H1 (cell line): ENCODE measurements around the gene TSEN34. TPM values are rescaled to one million over a fixed set of nuclear protein-coding genes. Genes with fewer than 3 reads are reported as not detected.

Experiments used
- CTCF ChIA-PET: fragments of 300-600 bp; sonication (Branson Sonifier 250); formaldehyde crosslinking; loops from one replicate; lab custom pipeline; 2021; ENCODE audit not compliant: partially characterized antibody; lab: Charles Lee
- POLR2A ChIA-PET: fragments of 300-600 bp; sonication (Branson Sonifier 250); formaldehyde crosslinking; loops from one replicate; lab custom pipeline; 2021; ENCODE audit warnings: inconsistent platforms; ENCODE audit not compliant: partially characterized antibody; lab: Charles Lee
- DNase-seq, 2 experiments: peaks; one replicate each; pipeline versions ENCODE4 v3.0.0 to v3.0.0-alpha.2; 2010 to 2022; ENCODE audit warnings: low spot score in 2 of 2, low read depth in 1 of 2, mixed read lengths in 1 of 2
- FAIRE-seq: peaks from 2 replicates; lab custom pipeline; 2011; peaks lifted over from hg19 to GRCh38; lab: Jason Lieb, UNC
- H2AFZ ChIP-seq: 2 replicates; pipeline ENCODE4 v1.8.1; 2012; ENCODE audit warnings: low read length, inconsistent platforms
- H2AK5ac ChIP-seq: 2 replicates; pipeline ENCODE4 v1.6.1; 2013; ENCODE audit warnings: low read depth, low read length
- H2BK120ac ChIP-seq: replicated peaks from 2 replicates; pipeline ENCODE3; 2013; ENCODE audit warnings: low read depth, low read length, inconsistent platforms
- H2BK12ac ChIP-seq: 2 replicates; pipeline ENCODE4 v1.6.1; 2013; ENCODE audit warnings: low read depth, low read length
- H2BK15ac ChIP-seq: 2 replicates; pipeline ENCODE4 v1.6.1; 2013; ENCODE audit warnings: low read length
- H2BK20ac ChIP-seq: 2 replicates; pipeline ENCODE4 v1.6.1; 2013; ENCODE audit warnings: low read length
- H2BK5ac ChIP-seq: 2 replicates; pipeline ENCODE4 v1.6.1; 2013; ENCODE audit warnings: low read depth, low read length
- H3K14ac ChIP-seq: 2 replicates; pipeline ENCODE4 v1.6.1; 2013; ENCODE audit warnings: inconsistent platforms; ENCODE audit not compliant: insufficient read length
- H3K18ac ChIP-seq: 2 replicates; pipeline ENCODE4 v1.6.1; 2013; ENCODE audit warnings: low read length; ENCODE audit errors: extremely low read depth
- H3K23ac ChIP-seq: 2 replicates; pipeline ENCODE4 v1.6.1; 2013; ENCODE audit warnings: inconsistent platforms; ENCODE audit not compliant: insufficient read length
- H3K23me2 ChIP-seq: 2 replicates; pipeline ENCODE4 v1.6.1; 2013; ENCODE audit warnings: low read depth, low read length
- H3K27ac ChIP-seq: 2 replicates; pipeline ENCODE4 v1.6.1; 2011; ENCODE audit warnings: low read depth, low read length, inconsistent platforms
- H3K27me3 ChIP-seq, 4 experiments: replicated peaks in 1 of 4; 1 replicate in 1 of 4; 2 replicates in 3 of 4; pipeline versions ENCODE4 v1.6.1 to v1.8.1; 2011 to 2013; ENCODE audit warnings: low read length in 3 of 4, mild to moderate bottlenecking in 3 of 4, inconsistent platforms in 2 of 4, mixed read lengths in 2 of 4, moderate library complexity in 1 of 4; ENCODE audit not compliant: control insufficient read depth in 3 of 4, insufficient read depth in 3 of 4; ENCODE audit errors: extremely low read depth in 1 of 4
- H3K36me3 ChIP-seq, 4 experiments: 2 replicates each; pipeline versions ENCODE4 v1.6.1 to v1.8.1; 2011 to 2013; ENCODE audit warnings: mild to moderate bottlenecking in 4 of 4, low read length in 3 of 4, moderate library complexity in 2 of 4, control low read depth in 1 of 4, inconsistent platforms in 1 of 4; ENCODE audit not compliant: insufficient read depth in 4 of 4, control insufficient read depth in 2 of 4
- H3K4ac ChIP-seq: replicated peaks from 2 replicates; pipeline ENCODE3; 2013; ENCODE audit warnings: low read length, low read depth, mixed read lengths, inconsistent platforms; ENCODE audit not compliant: insufficient read length
- H3K4me1 ChIP-seq, 4 experiments: replicated peaks in 1 of 4; 1 replicate in 1 of 4; 2 replicates in 3 of 4; pipeline versions ENCODE4 v1.6.1 to v1.8.1; 2011 to 2013; ENCODE audit warnings: low read length in 3 of 4, inconsistent platforms in 2 of 4, mixed read lengths in 1 of 4; ENCODE audit not compliant: insufficient read depth in 4 of 4, control insufficient read depth in 3 of 4
- H3K4me2 ChIP-seq, 2 experiments: 2 replicates each; pipeline versions ENCODE4 v1.6.1 to v1.8.1; 2011 to 2013; ENCODE audit warnings: low read depth in 2 of 2, low read length in 2 of 2, control low read depth in 1 of 2, inconsistent platforms in 1 of 2, mild to moderate bottlenecking in 1 of 2; ENCODE audit not compliant: insufficient read depth in 1 of 2
- H3K4me3 ChIP-seq, 4 experiments: fragments of 200-600, 300-600 bp in 1 of 4; sonication (generic), shearing (Covaris generic), sonication (Bioruptor Twin) in 1 of 4; 2 replicates each; pipeline versions ENCODE4 v1.5.1 to v1.8.1; 2011 to 2016; ENCODE audit warnings: low read length in 4 of 4, low read depth in 3 of 4, control low read depth in 2 of 4, inconsistent platforms in 2 of 4, mild to moderate bottlenecking in 2 of 4, mixed read lengths in 1 of 4, moderate library complexity in 1 of 4; ENCODE audit not compliant: insufficient read depth in 2 of 4; ENCODE audit errors: extremely low read depth in 1 of 4
- H3K56ac ChIP-seq: replicated peaks from 2 replicates; pipeline ENCODE3; 2013; ENCODE audit warnings: low read depth, mild to moderate bottlenecking, mixed read lengths, low read length, inconsistent platforms; ENCODE audit not compliant: insufficient read length
- H3K79me1 ChIP-seq: 2 replicates; pipeline ENCODE4 v1.6.1; 2013; ENCODE audit warnings: low read depth, low read length, control low read depth
- H3K79me2 ChIP-seq, 2 experiments: 2 replicates each; pipeline versions ENCODE4 v1.6.1 to v1.8.1; 2012 to 2013; ENCODE audit warnings: low read length in 2 of 2, mild to moderate bottlenecking in 2 of 2, inconsistent platforms in 1 of 2; ENCODE audit not compliant: insufficient read depth in 2 of 2, control insufficient read depth in 1 of 2
- H3K9ac ChIP-seq, 4 experiments: replicated peaks in 1 of 4; 1 replicate in 1 of 4; 2 replicates in 3 of 4; pipeline versions ENCODE4 v1.6.1 to v1.8.1; 2011 to 2013; ENCODE audit warnings: low read depth in 3 of 4, low read length in 3 of 4, control low read depth in 2 of 4, mild to moderate bottlenecking in 2 of 4, moderate library complexity in 2 of 4, inconsistent platforms in 1 of 4; ENCODE audit errors: extremely low read depth in 1 of 4
- H3K9me3 ChIP-seq, 2 experiments: 2 replicates each; pipeline versions ENCODE4 v1.6.1 to v1.8.1; 2012 to 2013; ENCODE audit warnings: mild to moderate bottlenecking in 2 of 2, moderate library complexity in 2 of 2, control low read depth in 1 of 2, inconsistent platforms in 1 of 2, low read depth in 1 of 2, low read length in 1 of 2, mixed read lengths in 1 of 2; ENCODE audit not compliant: insufficient read depth in 2 of 2
- H4K20me1 ChIP-seq, 2 experiments: replicated peaks in 1 of 2; 2 replicates each; pipeline versions ENCODE3 to v1.8.1; 2011 to 2013; ENCODE audit warnings: inconsistent platforms in 2 of 2, low read length in 2 of 2, mild to moderate bottlenecking in 1 of 2; ENCODE audit not compliant: insufficient read depth in 2 of 2, control insufficient read depth in 1 of 2
- H4K5ac ChIP-seq: 2 replicates; pipeline ENCODE4 v1.6.1; 2013; ENCODE audit warnings: low read length, low read depth, mixed read lengths, inconsistent platforms; ENCODE audit not compliant: insufficient read length
- H4K8ac ChIP-seq: 2 replicates; pipeline ENCODE4 v1.8.0; 2013; ENCODE audit warnings: mild to moderate bottlenecking, moderate library complexity, low read length, inconsistent platforms; ENCODE audit not compliant: insufficient read depth; ENCODE audit errors: extremely low read depth
- H4K91ac ChIP-seq: replicated peaks from 2 replicates; pipeline ENCODE3; 2013; ENCODE audit warnings: low read length, mixed read lengths, inconsistent platforms; ENCODE audit not compliant: insufficient read length
- BACH1 ChIP-seq: IDR thresholded peaks from 2 replicates; pipeline ENCODE4 v1.6.1; 2012; ENCODE audit warnings: low read length, improper control_type of control experiment
- EZH2 ChIP-seq: fragments of 200-600 bp; sonication (generic); IDR thresholded peaks from 2 replicates; pipeline ENCODE4 v1.7.1; 2012; ENCODE audit warnings: low read depth, mild to moderate bottlenecking, moderate library complexity, low read length, inconsistent platforms; ENCODE audit not compliant: severe bottlenecking
- JUND ChIP-seq: IDR thresholded peaks from 2 replicates; pipeline ENCODE4 v1.6.1; 2011; ENCODE audit warnings: mild to moderate bottlenecking, improper control_type of control experiment, low read length
- KDM1A ChIP-seq: fragments of 200-600, 300-600 bp; sonication (generic); IDR thresholded peaks from 2 replicates; pipeline ENCODE4 v1.7.1; 2016; ENCODE audit warnings: mild to moderate bottlenecking, low read length, borderline replicate concordance
- POLR2A ChIP-seq, 2 experiments: IDR thresholded peaks; 1 replicate in 1 of 2; 2 replicates in 1 of 2; pipeline ENCODE4 v1.6.1; 2011; ENCODE audit warnings: low read depth in 2 of 2, low read length in 2 of 2, mild to moderate bottlenecking in 2 of 2; ENCODE audit errors: control extremely low read depth in 1 of 2
- POLR2AphosphoS5 ChIP-seq: IDR thresholded peaks from 2 replicates; pipeline ENCODE4 v1.6.1; 2011; ENCODE audit warnings: low read depth, low read length
- SRF ChIP-seq: IDR thresholded peaks from 2 replicates; pipeline ENCODE4 v1.6.1; 2011; ENCODE audit warnings: mild to moderate bottlenecking, low read depth, low read length, moderate library complexity
- WGBS, 2 experiments: shearing (Covaris generic) in 1 of 2; methylation state at CpG; one replicate each; pipeline versions ENCODE4 v1.1.6 to v1.1.7; 2013 to 2015; ENCODE audit warnings: low lambda C conversion rate in 2 of 2, mixed read lengths in 2 of 2, inconsistent platforms in 1 of 2, low coverage in 1 of 2, missing lambda C conversion rate in 1 of 2; ENCODE audit not compliant: insufficient replicate concordance in 2 of 2, insufficient coverage in 1 of 2, insufficient read length in 1 of 2; ENCODE audit errors: extremely low coverage in 1 of 2, missing lambda C conversion rate in 1 of 2; 5-methylcytosine and 5-hydroxymethylcytosine counted together
- polyA plus RNA-seq, 7 experiments: library from polyadenylated mRNA; depleted of rRNA in 3 of 7; stranded (reverse) in 5 of 7; unstranded in 2 of 7; fragments of >200 nt in 5 of 7; fragments of 200-250 nt in 2 of 7; gene quantifications; 1 replicate in 5 of 7; 2 replicates in 1 of 7; 4 replicates in 1 of 7; pipeline versions ENCODE4 v1.2.1 to v1.2.3, GENCODE V29; 2011 to 2013; ENCODE audit warnings: missing spikeins in 2 of 7, mixed read lengths in 2 of 7
- total RNA-seq: library from RNA; stranded (reverse); fragmentation: NEBNext Ultra II Directional; extraction: Animal tissue kit (Norgen Biotek cat#: 25700); gene quantifications from 2 replicates; pipeline ENCODE4 v1.2.1, GENCODE V29; 2021
- TF ChIP-seq, protein P1 (sequence below): IDR thresholded peaks from 2 replicates; pipeline ENCODE4 v1.6.1; 2012; ENCODE audit warnings: inconsistent platforms
- TF ChIP-seq, protein P2 (sequence below): IDR thresholded peaks from 2 replicates; pipeline ENCODE4 v1.6.1; 2012; ENCODE audit warnings: inconsistent platforms

TSEN34 gene
- total and polyA plus RNA-seq, 2 of the 8 experiments (the other 6 are each of a cell fraction or from before 2014, with no cell fraction given) = 22.5 to 52.3 TPM

DNA sequence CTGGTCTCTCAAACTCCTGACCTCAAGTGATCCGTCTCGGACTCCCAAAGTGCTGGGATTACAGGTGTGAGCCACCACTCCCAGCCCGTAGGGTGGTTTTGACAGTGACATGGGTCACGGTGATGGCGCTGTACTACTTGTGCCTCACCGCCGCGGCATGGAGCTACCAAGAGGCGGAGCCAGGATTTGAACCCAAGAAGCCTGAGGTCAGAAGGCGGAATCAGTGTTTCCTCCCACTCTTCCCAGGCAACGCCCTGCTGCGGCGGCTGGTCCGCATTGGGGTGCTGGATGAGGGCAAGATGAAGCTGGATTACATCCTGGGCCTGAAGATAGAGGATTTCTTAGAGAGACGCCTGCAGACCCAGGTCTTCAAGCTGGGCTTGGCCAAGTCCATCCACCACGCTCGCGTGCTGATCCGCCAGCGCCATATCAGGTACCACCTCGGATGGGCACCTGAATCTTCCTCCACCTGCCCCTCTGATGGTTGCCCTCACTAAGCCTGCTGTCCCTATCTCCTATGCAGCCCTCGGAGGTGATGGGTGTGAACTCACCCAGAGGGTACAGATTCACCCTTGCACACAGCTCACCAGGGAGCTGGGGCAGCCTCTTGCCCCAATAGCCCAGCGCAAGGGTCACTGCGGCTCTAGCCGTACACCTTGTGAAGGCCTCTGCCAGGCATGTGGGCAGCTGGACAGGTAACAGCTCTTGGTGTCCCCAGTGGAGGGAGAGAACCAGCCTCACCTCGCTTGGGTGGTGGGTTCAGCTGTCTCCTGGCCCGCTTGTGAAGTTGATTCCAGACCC lies 15.1 kb downstream of the TSEN34 start:
- 0 out of 8 replicates have a peak overlapping the region, but pooled peaks of 1 of the 4 experiments have one; percentile 10 for H3K4me3 ChIP-seq
- peak overlapping the region; percentile 20 for H4K8ac ChIP-seq
- no peak overlapping the region for H3K23ac ChIP-seq
- POLR2A ChIA-PET = interaction anchor here (0.7 to 23.4 kb wide), 22 partner anchors 11 to 216 kb away, joined by 3 to 909 read pairs (median 5); partner anchors contain the start of genes LILRB3, MBOAT7, RPS9 and TMC4
- H4K5ac ChIP-seq = no peak overlapping the region
- H2AFZ ChIP-seq = no peak overlapping the region
- no peak overlapping the region for H2AK5ac ChIP-seq
- H3K9ac ChIP-seq = no peak overlapping the region; a peak in 1 of 7 replicates
- 0 out of 2 replicates have a peak overlapping the region, but pooled peaks have one; percentile 3 for H2BK5ac ChIP-seq
- 93% methylated on average over 24 of the region's 27 CpGs; no CpG with 5 or more reads in 1 of the 2 experiments for WGBS, 2 experiments
- H4K20me1 ChIP-seq = peaks cover 57 to 63% of the 10 kb centered on the region in 2 experiments
- H2BK120ac ChIP-seq = no peak overlapping the region
- H3K23me2 ChIP-seq = peaks cover 20% of the 10 kb centered on the region
- H3K27ac ChIP-seq = no peak overlapping the region
- peak overlapping the region; percentile 4 to 22; a peak in 1 of 4 replicates for H3K4me2 ChIP-seq
- FAIRE-seq (no peak), DNase-seq (no peak)
- peaks cover 12 to 25% (median 19%) of the 10 kb centered on the region in 4 experiments for H3K4me1 ChIP-seq
- peaks cover 30 to 57% of the 10 kb centered on the region in 2 experiments for H3K79me2 ChIP-seq
- H3K36me3 ChIP-seq = peaks cover 47 to 71% (median 63%) of the 10 kb centered on the region in 4 experiments
- no peak overlapping the region for H2BK12ac ChIP-seq
- CTCF ChIA-PET = interaction anchor here (0.8 to 1.0 kb wide), 2 partner anchors 9 to 36 kb away, joined by 3 to 4 read pairs; no protein-coding TSS in a partner anchor
- H3K18ac ChIP-seq = no peak overlapping the region
- no peak overlapping the region for H4K91ac ChIP-seq
- no peak for TF ChIP-seq BACH1
- peak; percentile 76; the same call in 1 of the 2 replicates for TF ChIP-seq POLR2AphosphoS5
- TF ChIP-seq JUND = no peak
- TF ChIP-seq, protein P1, sequence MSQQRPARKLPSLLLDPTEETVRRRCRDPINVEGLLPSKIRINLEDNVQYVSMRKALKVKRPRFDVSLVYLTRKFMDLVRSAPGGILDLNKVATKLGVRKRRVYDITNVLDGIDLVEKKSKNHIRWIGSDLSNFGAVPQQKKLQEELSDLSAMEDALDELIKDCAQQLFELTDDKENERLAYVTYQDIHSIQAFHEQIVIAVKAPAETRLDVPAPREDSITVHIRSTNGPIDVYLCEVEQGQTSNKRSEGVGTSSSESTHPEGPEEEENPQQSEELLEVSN = no peak
- TF ChIP-seq EZH2 = no peak
- TF ChIP-seq SRF = no peak
- TF ChIP-seq, protein P2, sequence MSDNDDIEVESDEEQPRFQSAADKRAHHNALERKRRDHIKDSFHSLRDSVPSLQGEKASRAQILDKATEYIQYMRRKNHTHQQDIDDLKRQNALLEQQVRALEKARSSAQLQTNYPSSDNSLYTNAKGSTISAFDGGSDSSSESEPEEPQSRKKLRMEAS = no peak
- peak; percentile 16 to 30; a peak in 2 of 3 replicates for TF ChIP-seq POLR2A (IDR thresholded peaks at IDR 0.05; ENCODE audit: control extremely low read depth in 1 of 2, low read depth in 2 of 2, low read length in 2 of 2)
- TF ChIP-seq KDM1A = no peak
- no peak overlapping the region for H2BK20ac ChIP-seq
- no peaks in the 10 kb centered on the region for H3K9me3 ChIP-seq
- H3K27me3 ChIP-seq = no peaks in the 10 kb centered on the region
- H3K4ac ChIP-seq = no peak overlapping the region
- H3K79me1 ChIP-seq = peaks cover 21% of the 10 kb centered on the region
- H2BK15ac ChIP-seq = no peak overlapping the region
- no peak overlapping the region for H3K14ac ChIP-seq
- H3K56ac ChIP-seq = no peak overlapping the region
